Spleen (tissue), 13 donors: ENCODE results near the gene TCP11L2. TPM values are rescaled to one million over a fixed set of nuclear protein-coding genes. Genes with fewer than 3 reads are reported as not detected.

ENCODE experiments used
- DNase-seq: peaks from one replicate; pipeline ENCODE4 v3.0.0-alpha.2; 2020
- H3K27ac ChIP-seq, 8 donors: fragments of 200-600 bp; sonication (generic) in 7 of 8; 1 replicate in 4 of 8; 2 replicates in 4 of 8; pipeline versions ENCODE4 v1.5.0 to v1.8.0; 2016 to 2021; ENCODE audit warnings: inconsistent platforms in 4 of 8, mild to moderate bottlenecking in 4 of 8, moderate library complexity in 1 of 8
- H3K27me3 ChIP-seq, 7 donors: fragments of 200-600 bp; sonication (generic) in 6 of 7; replicated peaks in 1 of 7; 1 replicate in 4 of 7; 2 replicates in 3 of 7; pipeline versions ENCODE4 v1.5.0 to v1.8.0; 2016 to 2021; ENCODE audit warnings: inconsistent platforms in 3 of 7, mild to moderate bottlenecking in 1 of 7
- H3K36me3 ChIP-seq, 6 donors: fragments of 200-600 bp; sonication (generic) in 5 of 6; 1 replicate in 4 of 6; 2 replicates in 2 of 6; pipeline versions ENCODE4 v1.5.0 to v1.8.0; 2016 to 2021; ENCODE audit warnings: inconsistent platforms in 2 of 6
- H3K4me1 ChIP-seq, 6 donors: fragments of 200-600 bp; sonication (generic) in 5 of 6; 1 replicate in 3 of 6; 2 replicates in 3 of 6; pipeline versions ENCODE4 v1.5.0 to v1.8.0; 2016 to 2021; ENCODE audit warnings: inconsistent platforms in 3 of 6
- H3K4me3 ChIP-seq, 8 donors: fragments of 200-600 bp; sonication (generic) in 7 of 8; 1 replicate in 4 of 8; 2 replicates in 4 of 8; pipeline versions ENCODE4 v1.5.0 to v1.8.0; 2016 to 2021; ENCODE audit warnings: inconsistent platforms in 4 of 8, mild to moderate bottlenecking in 4 of 8, moderate library complexity in 2 of 8
- H3K9me3 ChIP-seq, 8 donors: fragments of 200-600 bp; sonication (generic) in 7 of 8; 1 replicate in 4 of 8; 2 replicates in 4 of 8; pipeline versions ENCODE4 v1.5.0 to v1.8.0; 2016 to 2021; ENCODE audit warnings: inconsistent platforms in 4 of 8
- CTCF ChIP-seq, 11 experiments: fragments of 200-600 bp in 7 of 11; fragments of 450-650 bp in 4 of 11; sonication (generic) in 4 of 11; IDR thresholded peaks in 8 of 11; conservative IDR thresholded peaks in 3 of 11; 1 replicate in 7 of 11; 2 replicates in 4 of 11; pipeline versions ENCODE4 v1.4.0 to v1.8.0; 2016 to 2021; ENCODE audit warnings: antibody characterized with exemption in 11 of 11, inconsistent platforms in 4 of 11, mild to moderate bottlenecking in 1 of 11
- POLR2A ChIP-seq, 3 donors: fragments of 450-650 bp; IDR thresholded peaks; one replicate each; pipeline ENCODE4 v1.5.1; 2017; ENCODE audit warnings: antibody characterized with exemption in 3 of 3, mild to moderate bottlenecking in 1 of 3
- POLR2AphosphoS5 ChIP-seq, 3 donors: sonication (generic); formaldehyde crosslinking; IDR thresholded peaks; one replicate each; pipeline ENCODE4 v1.5.1; 2017; ENCODE audit warnings: antibody characterized with exemption in 3 of 3
- WGBS, 5 donors: extraction: QIAGEN DNeasy Blood & Tissue Kit in 3 of 5; methylation state at CpG; one replicate each; pipeline versions ENCODE4 v1.1.5 to v1.1.7; 2013 to 2018; 5-methylcytosine and 5-hydroxymethylcytosine counted together
- intact Hi-C: fragments of 100-400 bp; cut with DNase I; formaldehyde crosslinking; loops from one replicate; pipeline ENCODE4 v1.15.0; 2023; ENCODE audit warnings: low total_unique reads
- long read RNA-seq, 2 donors: transcript quantifications; one replicate each; lab custom pipeline, GENCODE V29; 2026
- polyA plus RNA-seq, 3 donors: library from polyadenylated mRNA; stranded (reverse); fragments of 200-250 nt; gene quantifications; one replicate each; pipeline ENCODE4 v1.2.1, GENCODE V29; 2013
- total RNA-seq, 7 donors: library from RNA; depleted of rRNA in 3 of 7; stranded (reverse); fragments of >200 nt in 3 of 7; fragmentation: NEBNext Ultra II Directional in 4 of 7; extraction: Animal tissue kit (Norgen Biotek cat#: 25700) in 4 of 7; gene quantifications; one replicate each; pipeline versions ENCODE4 v1.1.0 to v1.2.1, GENCODE V29; 2016 to 2021
- donor health status: healthy with polysubstance abuse.
- donor health status: DM: no; HTN: no; CAD: no; lungs with moderate emphysema.
- donor health status: DM: no; HTN: no; CAD: no.
- donor health status: Bipolar disorder and iron deficiency.
- donor health status: healthy.
- donor health status: DM: no; HTN: no; CAD: no.
- donor health status: DM: yes; HTN: yes; CAD: no.

The TCP11L2 gene
- total RNA-seq, result 10 to 100 TPM; 39.3 to 88.3 (median 52.1) TPM
- 1 to 10 TPM; 1.2 to 4.7 (median 2.6) TPM for polyA plus RNA-seq
- long read RNA-seq, donor 1, partial matches to known transcripts, result 0 of 4 reads
- long read RNA-seq, donor 1, other reads (novel, unspliced or antisense), result 0 of 4 reads
- long read RNA-seq, donor 2, partial matches to known transcripts, result 0 of 5 reads
- long read RNA-seq, donor 2, other reads (novel, unspliced or antisense), result 0 of 5 reads

- H3K4me1 ChIP-seq, result peaks cover 13 to 62% (median 46%) of the 10 kb centered on the region in 6 donors
- DNase-seq, result peak; percentile 98
- 0 to 1% (median 0%) methylated on average over 28 to 76 of the region's 76 CpGs for WGBS, 5 donors
These were observed at the start of gene TCP11L2 for GRCh38 chr12:106302401-106303201. TSS of gene TCP11L2 (plus strand) at chr12:106302733. CDS start at chr12:106311076, 8,343 bp downstream.

GRCh38 chr12:106254724-106255123, 47.8 kb upstream of the TCP11L2 start:
- H3K36me3 ChIP-seq, result no peaks in the 10 kb centered on the region
- H3K9me3 ChIP-seq, result no peaks in the 10 kb centered on the region
- H3K27ac ChIP-seq, result no peak overlapping the region
- TF ChIP-seq POLR2A (IDR thresholded peaks at IDR 0.05) (no peak), POLR2AphosphoS5 (IDR thresholded peaks at IDR 0.05) (no peak), CTCF (IDR thresholded peaks at IDR 0.05 in 8 of 11, conservative IDR thresholded peaks at IDR 0.05 in 3 of 11) (no peak)
- intact Hi-C loops, result no loop called here
- no peak overlapping the region for H3K4me3 ChIP-seq
- H3K27me3 ChIP-seq, result no peaks in the 10 kb centered on the region
- peaks cover 0 to 20% (median 8%) of the 10 kb centered on the region in 6 donors for H3K4me1 ChIP-seq
- WGBS, 5 donors, result 92 to 96% (median 95%) methylated on average over 3 of the region's 3 CpGs
- no peak for DNase-seq

More at GRCh38 chr12:106302401-106303201, at the start of gene TCP11L2:
- TF ChIP-seq CTCF (IDR thresholded peaks at IDR 0.05 in 8 of 11, conservative IDR thresholded peaks at IDR 0.05 in 3 of 11), result peak in 1 of 11 experiments; percentile 5
- peak; percentile 49 to 81 (median 56) for TF ChIP-seq POLR2AphosphoS5 (IDR thresholded peaks at IDR 0.05)
- TF ChIP-seq POLR2A (IDR thresholded peaks at IDR 0.05), result peak in 2 of 3 donors; percentile 33 to 60
- intact Hi-C loops, result loop anchor here (10.0 kb wide), 1 partner anchor 52 kb away; the partner anchor contains the start of gene POLR3B
- H3K9me3 ChIP-seq, result no peaks in the 10 kb centered on the region
- H3K36me3 ChIP-seq, result peaks cover 0 to 5% (median 0%) of the 10 kb centered on the region in 6 donors
- H3K4me3 ChIP-seq, result peak within 1 kb of the TSS; percentile 70 to 99 (median 94)
- H3K27me3 ChIP-seq, result no peaks in the 10 kb centered on the region
- peak within 1 kb of the TSS; percentile 94 to 99 (median 96) for H3K27ac ChIP-seq

- 81 to 93% (median 91%) methylated on average over 3 of the region's 3 CpGs for WGBS, 5 donors
- intact Hi-C loops, result no loop called here
- Histone ChIP-seq H3K36me3 (no peaks in the 10 kb centered on the region), H3K4me3 (no peak overlapping the region), H3K9me3 (no peaks in the 10 kb centered on the region), H3K27me3 (no peaks in the 10 kb centered on the region), H3K27ac (no peak overlapping the region), H3K4me1 (peaks cover 0 to 14% (median 4%) of the 10 kb centered on the region in 6 donors)
- no peak for DNase-seq
- TF ChIP-seq POLR2AphosphoS5 (IDR thresholded peaks at IDR 0.05) (no peak), POLR2A (IDR thresholded peaks at IDR 0.05) (no peak), CTCF (IDR thresholded peaks at IDR 0.05 in 8 of 11, conservative IDR thresholded peaks at IDR 0.05 in 3 of 11) (no peak)
These were observed 47.0 kb upstream of the TCP11L2 start for GRCh38 chr12:106255493-106255892.

GRCh38 chr12:106255952-106256351, 46.6 kb upstream of the TCP11L2 start:
- Histone ChIP-seq H3K27ac (no peak overlapping the region), H3K9me3 (no peaks in the 10 kb centered on the region), H3K36me3 (no peaks in the 10 kb centered on the region), H3K27me3 (no peaks in the 10 kb centered on the region), H3K4me1 (peaks cover 0 to 11% (median 3%) of the 10 kb centered on the region in 6 donors), H3K4me3 (no peak overlapping the region)
- DNase-seq, result no peak
- TF ChIP-seq CTCF (IDR thresholded peaks at IDR 0.05 in 8 of 11, conservative IDR thresholded peaks at IDR 0.05 in 3 of 11) (no peak), POLR2AphosphoS5 (IDR thresholded peaks at IDR 0.05) (no peak), POLR2A (IDR thresholded peaks at IDR 0.05) (no peak)
- intact Hi-C loops, result no loop called here
- 66 to 88% (median 80%) methylated on average over 5 of the region's 5 CpGs for WGBS, 5 donors
